Measurements from ENCODE around the gene FLYWCH1.

FLYWCH1 gene

DNA sequence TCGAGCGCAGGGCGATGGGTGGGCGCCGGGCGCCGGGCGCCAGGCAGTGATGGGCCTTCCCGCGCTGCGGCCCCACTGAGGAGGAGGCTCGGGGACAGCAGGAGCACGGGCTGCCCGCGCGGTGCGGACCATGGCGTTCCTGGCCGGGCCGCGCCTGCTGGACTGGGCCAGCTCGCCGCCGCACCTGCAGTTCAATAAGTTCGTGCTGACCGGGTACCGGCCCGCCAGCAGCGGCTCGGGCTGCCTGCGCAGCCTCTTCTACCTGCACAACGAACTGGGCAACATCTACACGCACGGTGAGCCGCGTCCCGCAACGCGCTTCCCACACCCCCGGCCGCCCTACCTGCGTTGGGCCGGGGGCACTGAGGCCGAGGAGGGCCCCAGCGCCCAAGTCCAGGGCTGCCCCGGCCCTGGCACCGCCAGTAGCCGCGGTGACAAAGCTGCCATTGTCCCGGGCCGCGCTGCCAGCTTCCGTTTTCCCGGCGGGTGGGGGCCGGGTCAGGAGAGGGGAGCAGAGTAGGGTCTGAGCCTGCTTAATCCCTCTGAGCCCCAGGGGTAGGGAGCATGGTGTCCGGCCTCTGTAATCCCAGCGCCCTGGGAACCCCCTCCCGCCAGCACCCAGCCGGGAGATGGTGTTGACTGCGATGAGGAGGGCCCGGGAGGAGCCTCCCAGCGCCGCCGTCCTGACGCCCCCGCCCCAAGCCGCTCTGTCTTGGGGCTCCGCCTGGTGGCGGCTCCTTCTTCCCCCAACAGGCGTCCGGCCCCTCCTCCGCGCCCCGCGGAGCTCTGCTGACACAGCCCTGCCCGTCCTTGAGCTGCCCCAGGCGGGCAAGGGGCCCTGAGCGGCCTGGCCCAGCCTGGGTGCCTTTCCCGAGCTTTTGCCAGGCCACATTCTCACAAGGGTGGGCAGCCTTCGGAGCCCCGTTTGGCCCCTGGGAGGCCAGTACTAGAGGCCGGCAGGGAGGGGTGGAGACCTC, 58.1 kb downstream of the FLYWCH1 start:
- peak; percentile 62 for DNase-seq (ENCODE audit: low spot score)

DNA sequence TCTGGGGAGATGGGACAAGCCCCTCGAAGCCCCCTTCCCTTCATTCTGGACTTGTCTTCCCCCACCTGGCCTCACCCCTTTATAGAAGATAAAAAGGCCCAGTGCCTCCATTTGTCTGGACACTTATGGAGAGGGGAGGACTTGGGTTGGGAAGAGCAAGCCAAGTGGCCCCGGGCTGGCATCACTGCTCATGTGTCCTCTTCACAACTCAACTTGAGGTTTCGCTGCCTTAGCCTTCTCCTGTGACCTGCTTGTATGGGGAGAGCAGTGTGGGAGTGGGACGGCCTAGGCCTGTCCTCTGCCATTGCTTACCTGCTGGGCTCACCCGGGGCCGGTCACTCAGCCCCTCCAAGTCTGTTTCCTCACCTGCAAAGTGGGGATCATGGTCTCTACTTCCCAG, 58.8 kb downstream of the FLYWCH1 start:
- no peak for DNase-seq (ENCODE audit: low spot score)

DNA sequence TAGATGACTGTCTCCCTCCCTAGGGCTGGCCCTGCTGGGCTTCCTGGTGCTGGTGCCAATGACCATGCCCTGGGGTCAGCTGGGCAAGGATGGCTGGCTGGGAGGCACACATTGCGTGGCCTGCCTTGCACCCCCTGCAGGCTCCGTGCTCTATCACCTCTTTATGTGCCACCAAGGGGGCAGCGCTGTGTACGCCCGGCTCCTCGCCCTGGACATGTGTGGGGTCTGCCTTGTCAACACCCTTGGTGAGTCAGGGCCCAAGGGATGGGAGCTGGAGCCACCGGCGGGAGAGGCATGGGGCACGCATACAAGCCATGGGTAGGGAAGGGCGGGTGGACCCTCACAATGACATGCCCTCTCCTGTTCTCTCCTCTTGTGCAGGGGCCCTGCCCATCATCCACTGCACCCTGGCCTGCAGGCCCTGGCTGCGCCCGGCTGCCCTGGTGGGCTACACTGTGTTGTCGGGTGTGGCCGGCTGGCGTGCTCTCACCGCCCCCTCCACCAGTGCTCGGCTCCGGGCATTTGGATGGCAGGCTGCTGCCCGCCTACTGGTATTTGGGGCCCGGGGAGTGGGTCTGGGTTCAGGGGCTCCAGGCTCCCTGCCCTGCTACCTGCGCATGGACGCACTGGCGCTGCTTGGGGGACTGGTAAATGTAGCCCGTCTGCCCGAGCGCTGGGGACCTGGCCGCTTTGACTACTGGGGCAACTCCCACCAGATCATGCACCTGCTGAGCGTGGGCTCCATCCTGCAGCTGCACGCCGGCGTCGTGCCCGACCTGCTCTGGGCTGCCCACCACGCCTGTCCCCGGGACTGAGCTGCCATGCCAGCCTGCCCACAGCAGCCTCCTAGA, 59.6 kb downstream of the FLYWCH1 start:
- DNase-seq (ENCODE audit: low spot score), result no peak

- DNase-seq (ENCODE audit: low spot score), result no peak
Measured at GRCh38 chr16:2971985-2972784, 60.5 kb downstream of the FLYWCH1 start.

DNA sequence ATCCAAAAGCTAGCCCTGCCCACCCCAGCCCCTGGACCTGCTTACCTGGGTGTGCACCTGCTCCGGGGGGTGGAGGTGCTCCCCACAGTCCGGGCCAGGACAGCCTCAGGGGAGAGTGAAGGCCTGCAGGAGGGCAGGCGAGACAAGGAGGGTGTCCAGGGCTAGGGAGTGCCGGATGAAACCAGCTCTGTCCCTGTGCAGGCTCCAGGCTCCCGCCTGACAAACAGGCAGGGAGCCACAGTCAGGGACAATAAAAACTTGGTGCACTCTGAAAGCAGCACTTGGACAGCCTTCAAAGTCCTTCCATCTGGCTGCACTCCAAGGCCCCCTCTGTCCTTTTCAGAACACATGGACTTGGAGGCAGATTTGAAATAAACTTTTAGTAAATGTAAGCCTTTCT, 61.4 kb downstream of the FLYWCH1 start:
- DNase-seq (ENCODE audit: low spot score), result no peak

DNA sequence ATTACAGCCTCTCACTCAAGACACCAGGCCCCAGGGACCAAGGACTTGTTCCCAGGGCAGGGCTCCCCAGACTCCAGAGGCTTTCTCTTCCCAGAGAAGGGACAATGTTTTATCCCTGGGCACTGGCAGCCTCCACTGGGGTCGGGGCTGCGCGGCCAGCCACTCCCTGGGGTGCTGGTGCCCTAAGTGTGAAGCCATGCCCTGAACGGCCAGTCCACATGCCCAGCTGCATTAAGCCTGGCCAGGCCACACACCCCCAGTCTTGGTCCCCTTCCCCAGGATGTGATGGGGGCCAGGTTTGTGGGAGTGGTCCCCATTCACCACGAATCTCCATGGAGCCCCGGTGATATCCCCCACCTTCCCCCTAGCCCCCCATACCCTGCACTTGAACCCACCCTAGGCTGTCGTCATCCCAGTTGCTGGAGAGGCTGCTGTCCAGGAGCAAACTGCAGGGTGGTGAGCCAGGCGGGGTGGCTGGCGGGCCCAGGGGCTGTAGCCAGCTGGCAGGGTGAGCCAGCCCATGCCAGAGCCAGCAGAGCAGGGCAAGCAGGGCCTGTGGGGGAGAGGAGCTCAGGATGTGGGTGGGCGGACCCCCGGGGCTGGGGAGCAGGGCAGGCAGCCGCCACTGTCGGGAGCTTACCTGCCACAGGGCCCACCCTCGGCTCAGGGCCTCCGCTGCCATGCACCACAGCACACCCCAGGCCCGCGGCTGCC, 62.0 kb downstream of the FLYWCH1 start:
- DNase-seq (ENCODE audit: low spot score), result no peak

DNA sequence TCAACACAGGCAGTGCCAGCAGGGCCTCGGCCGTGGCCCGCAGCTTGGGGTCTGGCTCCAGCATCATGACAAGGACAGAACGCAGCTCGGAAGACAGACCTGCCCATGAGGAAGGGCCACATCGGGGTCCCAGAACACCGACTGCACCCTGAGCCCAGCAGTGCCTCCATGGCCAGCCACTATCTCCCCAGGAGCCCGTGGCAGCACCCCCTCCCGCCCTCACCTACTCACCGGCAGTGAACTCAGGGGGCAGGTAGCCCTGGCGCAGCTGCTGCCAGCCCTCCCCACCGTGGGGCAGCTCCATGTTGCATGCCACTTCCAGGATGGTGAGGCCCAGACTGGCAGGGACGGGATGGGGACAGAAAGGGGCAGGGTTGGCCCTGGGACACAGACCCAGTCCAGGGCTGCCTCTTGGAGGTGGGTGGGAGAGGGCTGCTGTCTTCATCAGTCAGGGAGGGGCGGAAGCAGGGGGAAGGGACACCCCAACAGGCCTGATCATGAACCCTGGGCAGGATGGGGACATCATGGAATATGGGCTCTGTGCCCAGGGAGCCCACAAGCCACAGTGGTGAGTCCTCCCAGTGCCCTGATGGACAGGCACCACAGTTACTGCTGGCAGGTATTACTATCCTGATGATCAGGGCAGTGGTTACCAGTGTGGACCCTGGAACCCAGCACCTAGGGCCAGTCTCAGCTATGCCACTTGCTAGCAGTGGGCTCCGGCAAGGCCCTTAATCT, 62.8 kb downstream of the FLYWCH1 start:
- DNase-seq (ENCODE audit: low spot score), result no peak

GRCh38 chr16:2975161-2975795, 63.5 kb downstream of the FLYWCH1 start:
- DNase-seq (ENCODE audit: low spot score), result no peak

DNA sequence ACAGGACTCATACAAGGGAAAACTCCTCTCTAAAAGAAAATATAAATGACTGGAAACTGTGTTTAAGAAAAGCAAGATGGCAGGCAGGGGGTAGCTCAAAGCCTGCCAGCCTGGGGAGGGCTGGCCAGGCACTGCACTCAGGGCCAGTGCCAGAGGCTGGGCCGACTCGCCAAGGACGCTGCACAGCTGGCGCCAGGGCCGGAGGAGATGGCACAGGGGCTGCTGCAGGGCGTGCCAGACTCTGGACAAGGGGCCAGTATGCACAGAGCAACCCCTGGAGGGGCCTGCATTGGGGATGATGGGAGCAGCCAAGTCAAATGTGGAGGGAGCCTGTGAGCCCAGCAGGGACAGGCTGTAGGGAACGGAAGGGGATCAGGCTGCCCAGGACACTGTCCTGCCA, 64.5 kb downstream of the FLYWCH1 start:
- no peak for DNase-seq (ENCODE audit: low spot score)

DNA sequence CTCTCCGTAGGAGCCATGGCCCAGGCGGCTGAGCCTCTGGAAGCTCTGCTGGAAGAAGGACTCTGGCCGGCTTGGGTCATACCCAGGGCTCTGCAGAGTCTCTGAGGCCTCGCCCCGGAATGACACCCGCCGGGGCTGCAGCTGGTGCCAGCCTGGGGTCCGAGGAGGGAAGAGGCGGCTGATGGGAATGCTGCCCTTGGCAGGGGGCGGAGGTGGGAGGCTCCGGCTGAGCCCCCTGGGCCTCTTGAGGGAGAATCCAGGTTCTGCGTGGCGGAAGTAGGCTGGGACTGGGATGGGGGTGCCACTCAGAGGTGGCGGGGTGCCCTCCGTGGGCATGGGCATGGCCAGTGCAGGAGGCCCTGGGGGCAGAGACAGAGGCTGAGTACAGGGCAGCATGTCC, 64.9 kb downstream of the FLYWCH1 start:
- DNase-seq (ENCODE audit: low spot score), result no peak

DNA sequence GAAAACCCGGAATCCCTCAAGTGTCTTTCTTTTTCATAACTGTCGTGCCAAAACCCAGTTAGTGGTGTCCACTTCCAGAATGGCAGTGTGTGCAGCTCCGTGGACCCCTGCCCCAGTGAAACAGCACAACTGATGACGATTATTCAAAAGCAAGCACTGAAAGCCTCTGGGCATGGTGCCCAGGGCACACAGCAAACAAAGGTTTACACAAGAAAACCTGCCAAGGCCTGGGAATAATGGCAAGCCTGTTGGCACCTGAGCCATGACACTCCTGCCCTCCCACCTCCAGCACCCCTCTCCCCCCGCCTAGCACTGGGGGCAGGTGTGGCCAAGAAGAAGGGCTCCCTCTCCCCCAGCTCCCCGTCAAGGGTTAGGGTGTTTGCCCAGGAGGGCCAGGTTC, 65.7 kb downstream of the FLYWCH1 start:
- no peak for DNase-seq (ENCODE audit: low spot score)

DNA sequence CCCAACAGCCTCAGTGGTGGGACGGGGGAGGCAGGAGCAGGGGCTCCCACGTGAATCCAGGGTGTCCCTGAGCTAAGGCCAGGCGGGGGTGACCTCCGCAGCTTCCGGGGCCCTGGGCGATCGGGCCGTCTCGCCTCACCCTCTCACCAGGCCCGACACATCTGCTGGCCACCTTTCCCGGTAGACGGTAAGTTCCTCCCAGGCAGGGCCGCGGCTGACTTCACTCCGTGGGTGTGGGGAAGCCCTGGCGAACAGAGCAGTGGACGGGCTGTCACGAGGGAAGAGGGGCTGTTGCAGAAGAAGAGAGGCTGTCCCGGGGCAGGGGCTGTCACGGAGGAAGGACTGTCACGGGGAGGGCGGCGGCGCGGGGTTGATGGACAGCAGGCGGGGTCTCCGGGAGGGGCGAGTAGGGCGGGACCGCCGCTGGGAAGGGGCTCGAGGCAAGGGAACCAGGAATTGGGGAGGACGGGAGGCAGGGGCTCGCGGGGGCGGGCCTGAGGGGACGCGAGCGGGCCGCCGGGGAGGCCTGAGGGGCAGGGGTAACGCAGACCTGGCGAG, 68.0 kb downstream of the FLYWCH1 start:
- no peak for DNase-seq (ENCODE audit: low spot score)

GRCh38 chr16:2980227-2981176, 68.8 kb downstream of the FLYWCH1 start, which contains the start of gene PKMYT1:
Gene PKMYT1, minus strand, starts transcription at chr16:2980446. Its CDS starts 789 bp downstream, at chr16:2979657.
- DNase-seq (ENCODE audit: low spot score), result peak; percentile 94

- no peak for DNase-seq (ENCODE audit: low spot score)
Measured at GRCh38 chr16:2981177-2981898, 69.6 kb downstream of the FLYWCH1 start.

- no peak for DNase-seq (ENCODE audit: low spot score)
Measured at GRCh38 chr16:2981899-2982250, 70.1 kb downstream of the FLYWCH1 start.

DNA sequence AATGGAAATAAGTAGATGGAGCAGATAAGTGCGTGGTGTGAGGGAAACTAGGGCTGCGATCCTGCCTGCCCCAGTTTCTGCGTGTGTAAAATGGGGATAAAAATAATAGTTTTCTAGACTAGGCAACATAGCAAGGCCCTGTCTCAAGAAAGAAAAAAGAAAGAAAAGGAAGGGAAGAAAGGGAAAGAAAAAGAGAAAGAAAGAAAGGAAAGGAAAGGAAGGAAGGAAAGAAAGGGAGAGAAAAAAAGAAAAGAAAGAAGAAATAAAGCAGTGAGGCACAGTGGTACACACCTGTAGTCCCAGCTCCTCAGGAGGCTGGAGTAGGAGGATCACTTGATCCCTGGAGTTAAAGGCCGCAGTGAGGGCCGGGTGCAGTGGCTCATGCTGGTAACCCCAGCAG, 70.7 kb downstream of the FLYWCH1 start:
- DNase-seq (ENCODE audit: low spot score), result no peak

GRCh38 chr16:2983706-2984136, 72.0 kb downstream of the FLYWCH1 start:
- peak; percentile 86 for DNase-seq (ENCODE audit: low spot score)

GRCh38 chr16:2985462-2985861, 73.7 kb downstream of the FLYWCH1 start:
- no peak for DNase-seq (ENCODE audit: low spot score)
